ENCODE results near the gene PRSS21.
A peak's percentile ranks its signal among the peaks of the same experiment; 100 is the strongest.

Gene PRSS21

DNA sequence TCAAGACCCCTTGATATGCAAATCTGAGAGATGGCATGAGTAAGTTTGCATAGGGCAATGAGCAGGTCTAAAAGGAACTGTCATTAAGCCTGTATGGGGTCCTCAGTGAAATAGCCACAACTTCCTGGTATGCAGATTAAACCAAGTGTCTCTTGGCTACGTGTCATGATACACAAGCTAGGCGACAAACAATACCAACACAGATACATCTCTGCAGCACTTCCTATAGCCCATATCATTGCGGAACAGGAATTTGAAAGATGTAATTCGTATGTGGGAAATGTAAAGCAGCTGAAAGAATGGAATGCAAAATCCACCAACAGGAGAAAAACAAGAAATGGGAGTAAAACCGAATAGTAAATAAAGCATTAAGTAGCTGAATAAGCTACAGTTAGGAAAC lies 28.1 kb downstream of the PRSS21 start:
- TF ChIP-seq ZNF133 (tag by site-specific recombination; IDR thresholded peaks at IDR 0.05) (no peak), ZNF335 (tag by site-specific recombination; conservative IDR thresholded peaks at IDR 0.05) (0 out of 2 replicates have a peak, but pooled peaks have one; percentile 28)
- Histone ChIP-seq H3K4me1 (ENCODE audit: control insufficient read depth, insufficient read depth, low read length) (0 out of 2 replicates have a peak, but pooled peaks cover 3% of the 10 kb centered on the region), H3K9me3 (ENCODE audit: control insufficient read depth, insufficient read depth, low read depth, low read length) (no peaks in the 10 kb centered on the region), H3K4me3 (ENCODE audit: low read depth, low read length) (no peak overlapping the region), H3K36me3 (ENCODE audit: control insufficient read depth in 2 of 2, insufficient read depth in 1 of 2, low read length in 2 of 2) (no peaks in the 10 kb centered on the region), H3K27ac (ENCODE audit: extremely low read depth, low read depth, low read length) (no peak overlapping the region)
- ChIA-PET POLR2A (no interaction called here), CTCF (interaction anchor here (0.5 to 2.3 kb wide), 8 partner anchors 9 to 94 kb away, joined by 3 to 17 read pairs (median 4); no protein-coding TSS in a partner anchor)

- no peak overlapping the region for H3K4me3 ChIP-seq (ENCODE audit: low read depth, low read length)
- ChIA-PET POLR2A (no interaction called here), CTCF (no interaction called here)
- no peak overlapping the region for H3K27ac ChIP-seq (ENCODE audit: extremely low read depth, low read depth, low read length)
- no peaks in the 10 kb centered on the region for H3K36me3 ChIP-seq (ENCODE audit: control insufficient read depth in 2 of 2, insufficient read depth in 1 of 2, low read length in 2 of 2)
- TF ChIP-seq ZNF140 (tag by site-specific recombination; IDR thresholded peaks at IDR 0.05) (no peak), ZNF426 (tag by site-specific recombination; IDR thresholded peaks at IDR 0.05) (no peak), ZBTB7A (tag by site-specific recombination; IDR thresholded peaks at IDR 0.05; ENCODE audit: low read depth) (no peak), ZBTB21 (tag by site-specific recombination; IDR thresholded peaks at IDR 0.05) (no peak), HOXC10 (CRISPR knock-in tag; IDR thresholded peaks at IDR 0.05) (no peak), ZNF335 (tag by site-specific recombination; conservative IDR thresholded peaks at IDR 0.05) (0 out of 2 replicates have a peak, but pooled peaks have one; percentile 33), ELK4 (IDR thresholded peaks at IDR 0.05; ENCODE audit: borderline replicate concordance, low read depth, low read length) (no peak), REPIN1 (tag by site-specific recombination; IDR thresholded peaks at IDR 0.05; ENCODE audit: low read depth) (no peak), INSM2 (tag by site-specific recombination; IDR thresholded peaks at IDR 0.05) (no peak), ZFHX2 (tag by site-specific recombination; conservative IDR thresholded peaks at IDR 0.05) (peak; percentile 91), ZNF138 (tag by site-specific recombination; IDR thresholded peaks at IDR 0.05; ENCODE audit: borderline replicate concordance) (no peak), ZBTB1 (tag by site-specific recombination; IDR thresholded peaks at IDR 0.05) (no peak), ZEB2 (tag by site-specific recombination; IDR thresholded peaks at IDR 0.05) (no peak), EGR2 (tag by site-specific recombination; IDR thresholded peaks at IDR 0.05; ENCODE audit: low read depth) (peak; percentile 95), TCF7L2 (IDR thresholded peaks at IDR 0.05; ENCODE audit: borderline replicate concordance, low read depth, low read length) (no peak), ZNF768 (tag by site-specific recombination; IDR thresholded peaks at IDR 0.05) (no peak), ZNF791 (tag by site-specific recombination; IDR thresholded peaks at IDR 0.05) (no peak), ZNF112 (tag by site-specific recombination; IDR thresholded peaks at IDR 0.05) (no peak)
- no peaks in the 10 kb centered on the region for H3K9me3 ChIP-seq (ENCODE audit: control insufficient read depth, insufficient read depth, low read depth, low read length)
- H3K4me1 ChIP-seq (ENCODE audit: control insufficient read depth, insufficient read depth, low read length), result 0 out of 2 replicates have a peak, but pooled peaks cover 3% of the 10 kb centered on the region
These were observed 29.7 kb downstream of the PRSS21 start for GRCh38 chr16:2846511-2847310.
